ENCODE data around the gene WNT7B. TPM values are rescaled to one million over a fixed set of nuclear protein-coding genes. Genes with fewer than 3 reads are reported as not detected.

The WNT7B gene
- total and polyA plus RNA-seq, 8 donors, result 0.16 to 1.3 (median 0.71) TPM

GRCh38 chr22:45897736-45898135 is 79.2 kb downstream of the WNT7B start:
- 85 to 86% methylated on average over 6 of the region's 6 CpGs for WGBS, 2 donors
- intact Hi-C loops (cut with DNase I), result no loop called here
- no peak for ATAC-seq

DNA sequence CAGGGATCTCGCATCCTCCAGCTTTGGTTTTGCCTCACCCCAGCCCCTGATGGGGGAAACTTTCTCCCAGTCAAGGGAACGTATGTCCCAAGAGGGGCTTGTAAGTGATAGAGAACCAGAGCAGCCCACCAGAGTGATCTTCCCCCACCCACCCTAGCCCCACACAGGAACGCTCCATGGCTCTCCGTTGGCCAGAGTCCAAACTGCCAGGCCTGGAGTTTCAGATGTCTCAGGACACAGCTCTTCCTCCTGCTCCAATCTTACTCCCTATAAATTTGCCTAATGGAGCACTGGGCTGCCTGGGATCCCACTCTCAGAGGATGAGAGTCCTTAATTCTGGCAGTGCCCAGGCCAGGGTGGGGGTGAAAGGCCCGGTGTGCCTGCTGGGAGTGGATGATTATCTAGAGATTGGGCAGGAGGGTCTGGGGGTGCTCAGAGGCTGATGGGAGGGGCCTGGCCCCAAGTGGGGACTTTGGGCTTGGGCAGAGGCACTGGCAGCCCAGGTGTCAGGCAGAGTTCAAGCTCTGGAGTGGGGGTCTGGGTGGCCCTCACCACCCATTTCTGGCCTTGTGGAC is 79.9 kb downstream of the WNT7B start:
- ATAC-seq, result peak in 1 of 4 donors; percentile 16
- no peak for TF ChIP-seq CTCF (IDR thresholded peaks at IDR 0.05)
- H3K27ac ChIP-seq, result peak overlapping the region in 2 of 4 donors; percentile 31 to 41
- 81 to 83% methylated on average over 5 of the region's 5 CpGs for WGBS, 2 donors
- H3K36me3 ChIP-seq, result no peaks in the 10 kb centered on the region
- no peak overlapping the region for H3K4me3 ChIP-seq
- H3K9me3 ChIP-seq, result no peaks in the 10 kb centered on the region
- FAIRE-seq, result no peak
- H3K4me1 ChIP-seq, result no peaks in the 10 kb centered on the region
- DNase-seq, result peak in 2 of 6 donors; percentile 25
- no peaks in the 10 kb centered on the region for H3K27me3 ChIP-seq
- intact Hi-C loops (cut with DNase I), result no loop called here

More at GRCh38 chr22:45897736-45898135, 79.2 kb downstream of the WNT7B start:
- H3K27ac ChIP-seq, result no peak overlapping the region
- no peaks in the 10 kb centered on the region for H3K36me3 ChIP-seq
- H3K27me3 ChIP-seq, result no peaks in the 10 kb centered on the region
- FAIRE-seq (no peak), DNase-seq (peak in 2 of 6 donors; percentile 4 to 29)
- H3K4me3 ChIP-seq, result no peak overlapping the region
- no peak for TF ChIP-seq CTCF (IDR thresholded peaks at IDR 0.05)
- H3K9me3 ChIP-seq, result no peaks in the 10 kb centered on the region
- no peaks in the 10 kb centered on the region for H3K4me1 ChIP-seq

DNA sequence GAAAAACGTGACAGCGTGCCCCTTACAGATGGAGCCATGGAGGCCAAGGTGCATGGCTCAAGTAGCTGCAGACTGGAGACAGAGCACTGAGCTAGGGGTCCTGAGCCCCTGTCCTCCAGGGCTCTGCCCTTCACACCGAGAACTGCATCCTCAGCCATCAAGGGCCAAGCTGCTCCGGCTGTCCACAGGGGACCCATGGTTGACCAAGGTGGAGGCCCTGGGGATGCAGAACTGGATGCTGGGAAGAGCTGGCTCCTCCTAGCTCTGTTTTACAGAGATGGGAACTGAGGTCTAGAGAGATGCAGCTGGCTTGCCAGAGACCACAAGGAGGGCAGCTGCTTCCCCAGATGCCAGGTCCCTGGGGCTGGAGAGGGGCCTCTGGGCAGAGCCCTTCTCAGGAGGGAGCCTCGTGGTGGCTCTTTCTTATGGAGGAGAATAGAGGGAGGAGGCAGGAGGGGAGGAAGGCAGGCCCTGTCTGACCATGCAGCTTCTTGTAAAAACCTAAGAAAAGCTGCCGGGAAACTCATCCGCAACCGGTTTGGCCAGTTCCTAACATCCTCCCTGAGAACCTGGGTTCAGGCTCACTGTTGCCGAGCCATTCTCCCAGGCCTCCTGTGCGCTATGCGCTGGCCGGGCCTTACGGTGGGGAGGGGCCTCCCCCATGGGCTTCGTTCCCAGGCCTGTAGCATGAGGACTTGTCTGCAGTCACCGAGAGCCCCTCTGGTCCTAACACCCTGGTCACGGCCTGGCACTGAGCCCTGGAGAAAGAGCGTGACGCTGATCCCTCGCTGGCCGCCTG is 80.6 kb downstream of the WNT7B start:
- ATAC-seq (peak; percentile 64 to 89 (median 68)), DNase-seq (peak in 3 of 6 donors; percentile 43 to 45 (median 45)), FAIRE-seq (no peak)
- Histone ChIP-seq H3K36me3 (no peaks in the 10 kb centered on the region), H3K27ac (peak overlapping the region in 2 of 4 donors; percentile 31 to 41), H3K4me1 (no peaks in the 10 kb centered on the region), H3K9me3 (no peaks in the 10 kb centered on the region), H3K27me3 (no peaks in the 10 kb centered on the region), H3K4me3 (no peak overlapping the region)
- 60 to 63% methylated on average over 20 of the region's 20 CpGs for WGBS, 2 donors
- intact Hi-C loops (cut with DNase I), result no loop called here
- TF ChIP-seq CTCF (IDR thresholded peaks at IDR 0.05), result no peak

DNA sequence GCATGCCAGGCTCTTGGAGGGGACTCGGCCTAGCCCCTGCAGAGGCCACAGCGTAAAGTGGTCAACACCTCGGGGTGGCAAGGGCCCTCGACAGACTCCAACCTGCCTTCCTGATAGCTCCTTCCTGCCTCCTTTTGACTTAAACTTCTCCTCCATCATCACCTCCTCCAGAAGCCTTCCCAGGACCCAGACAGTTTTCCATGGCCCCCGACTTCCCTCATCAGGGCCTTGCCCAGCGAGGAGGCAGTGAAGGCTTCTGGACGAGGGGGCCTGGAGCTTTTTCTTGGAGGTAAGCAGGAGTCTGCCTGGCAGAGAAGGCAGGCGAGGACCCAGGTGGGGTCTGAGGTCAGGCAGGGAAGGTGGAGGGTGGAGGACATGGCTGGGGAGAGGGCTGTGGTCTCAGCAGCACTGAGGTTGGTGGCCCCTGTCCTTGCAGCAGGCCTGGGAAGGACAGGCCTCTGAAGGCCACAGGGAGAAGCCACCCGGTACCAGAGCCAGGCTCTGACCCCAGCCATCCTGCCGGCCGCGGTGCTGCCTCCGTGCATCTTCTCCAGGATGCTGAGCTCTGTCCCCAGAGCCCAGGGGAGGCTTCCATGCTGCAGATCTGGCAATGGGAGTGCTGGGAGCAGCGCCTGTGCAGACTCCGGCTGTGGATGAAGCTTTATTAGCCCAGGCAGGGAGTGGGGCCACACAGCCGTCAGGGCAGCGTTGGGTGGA is 81.4 kb downstream of the WNT7B start:
- intact Hi-C loops (cut with DNase I), result no loop called here
- ATAC-seq, result no peak
- Histone ChIP-seq H3K27ac (no peak overlapping the region), H3K27me3 (no peaks in the 10 kb centered on the region), H3K4me3 (no peak overlapping the region), H3K4me1 (no peaks in the 10 kb centered on the region), H3K36me3 (no peaks in the 10 kb centered on the region), H3K9me3 (no peaks in the 10 kb centered on the region)
- WGBS, 2 donors, result 88 to 95% methylated on average over 17 of the region's 17 CpGs
- TF ChIP-seq CTCF (IDR thresholded peaks at IDR 0.05), result no peak
- peak in 3 of 6 donors; percentile 11 to 45 (median 33) for DNase-seq
- no peak for FAIRE-seq

Measured in pancreas (tissue), 10 donors.